Transverse colon (tissue), 4 donors: ENCODE results near the gene TOP1. TPM values are rescaled to one million over a fixed set of nuclear protein-coding genes. Genes with fewer than 3 reads are reported as not detected.

Experiments used
- DNase-seq: peaks from one replicate; pipeline ENCODE4 v3.0.0-alpha.2; 2019
- H3K27ac ChIP-seq, 4 donors: fragments of 200-600 bp; sonication (generic); 2 replicates each; pipeline ENCODE4 v1.5.1; 2016 to 2018; ENCODE audit warnings: inconsistent platforms in 4 of 4
- H3K27me3 ChIP-seq: fragments of 200-600 bp; sonication (generic); 2 replicates; pipeline ENCODE4 v1.5.1; 2017; ENCODE audit warnings: inconsistent platforms
- H3K36me3 ChIP-seq, 4 donors: fragments of 200-600 bp; sonication (generic); 2 replicates each; pipeline ENCODE4 v1.5.1; 2017 to 2019; ENCODE audit warnings: inconsistent platforms in 4 of 4
- H3K4me1 ChIP-seq, 4 donors: fragments of 200-600 bp; sonication (generic); 2 replicates each; pipeline ENCODE4 v1.5.1; 2017 to 2020; ENCODE audit warnings: inconsistent platforms in 4 of 4
- H3K4me3 ChIP-seq, 4 donors: fragments of 200-600 bp; sonication (generic); 1 replicate in 1 of 4; 2 replicates in 3 of 4; pipeline versions ENCODE4 v1.5.1 to v1.6.1; 2017 to 2019; ENCODE audit warnings: inconsistent platforms in 4 of 4
- H3K9me3 ChIP-seq, 2 donors: fragments of 200-600 bp; sonication (generic); 2 replicates each; pipeline ENCODE4 v1.5.1; 2017 to 2019; ENCODE audit warnings: inconsistent platforms in 2 of 2
- CTCF ChIP-seq, 5 experiments: fragments of 200-600 bp in 3 of 5; fragments of 450-650 bp in 2 of 5; sonication (generic) in 3 of 5; IDR thresholded peaks; 1 replicate in 2 of 5; 2 replicates in 3 of 5; pipeline ENCODE4 v1.5.1; 2016 to 2017; ENCODE audit warnings: antibody characterized with exemption in 5 of 5, inconsistent platforms in 3 of 5, mild to moderate bottlenecking in 2 of 5, moderate library complexity in 1 of 5
- EP300 ChIP-seq: sonication (generic); formaldehyde crosslinking; IDR thresholded peaks from one replicate; pipeline ENCODE4 v1.6.1; 2017; ENCODE audit warnings: antibody characterized with exemption, low read depth
- POLR2A ChIP-seq: fragments of 450-650 bp; IDR thresholded peaks from one replicate; pipeline ENCODE4 v1.6.1; 2016; ENCODE audit warnings: antibody characterized with exemption, mild to moderate bottlenecking, moderate library complexity
- POLR2AphosphoS5 ChIP-seq, 3 donors: sonication (generic); formaldehyde crosslinking; IDR thresholded peaks; one replicate each; pipeline ENCODE4 v1.6.1; 2016; ENCODE audit warnings: antibody characterized with exemption in 3 of 3
- WGBS, 2 donors: methylation state at CpG; one replicate each; pipeline ENCODE4 v1.1.5; 2018; ENCODE audit warnings: low coverage in 1 of 2; 5-methylcytosine and 5-hydroxymethylcytosine counted together
- in situ Hi-C, 4 donors: fragments of 200-750 bp; cut with MboI; loops; one replicate each; pipeline versions ENCODE4 v1.15.0 to v1.15.1; 2017; ENCODE audit warnings: low sequenced_read_pairs in 3 of 4, low pct_ligation_motif_present in 1 of 4, low pct_unique_long_range_greater_than_20kb in 1 of 4
- intact Hi-C: fragments of 100-400 bp; cut with DNase I; formaldehyde crosslinking; loops from one replicate; pipeline ENCODE4 v1.15.1; 2023; ENCODE audit warnings: low total_unique reads
- total RNA-seq, 4 donors: library from RNA; depleted of rRNA; stranded (reverse); fragments of >200 nt; gene quantifications; one replicate each; pipeline ENCODE4 v1.1.0, GENCODE V29; 2016

Gene TOP1
- total RNA-seq, 4 donors from 2014 or later = 29.6 to 52.3 (median 36.9) TPM

- DNase-seq = no peak
- H3K9me3 ChIP-seq = no peaks in the 10 kb centered on the region
These were observed 21.9 kb downstream of the TOP1 start for GRCh38 chr20:41050361-41051008.

GRCh38 chr20:41051009-41051825 is 22.6 kb downstream of the TOP1 start:
- peak overlapping the region; percentile 55 to 76 (median 72) for H3K27ac ChIP-seq
- 49 to 58% methylated on average over 5 of the region's 5 CpGs for WGBS, 2 donors

More at GRCh38 chr20:41050361-41051008, 21.9 kb downstream of the TOP1 start:
- Histone ChIP-seq H3K36me3 (no peaks in the 10 kb centered on the region), H3K4me3 (no peak overlapping the region), H3K4me1 (peaks cover 68 to 100% (median 95%) of the 10 kb centered on the region in 4 donors), H3K27me3 (no peaks in the 10 kb centered on the region), H3K27ac (peak overlapping the region; percentile 55 to 76 (median 72))
- no peak for TF ChIP-seq EP300
- TF ChIP-seq POLR2A = no peak
- TF ChIP-seq POLR2AphosphoS5 (IDR thresholded peaks at IDR 0.05) = no peak
- TF ChIP-seq CTCF (IDR thresholded peaks at IDR 0.05) = no peak
- intact Hi-C loops = no loop called here
- WGBS, 2 donors = 24% methylated on average over 1 of the region's 1 CpG; no CpG with 5 or more reads in 1 of the 2 donors
- in situ Hi-C loops = no loop called here

GRCh38 chr20:41052742-41053419 is 24.3 kb downstream of the TOP1 start:
- 18 to 55% methylated on average over 3 to 6 of the region's 6 CpGs for WGBS, 2 donors
- TF ChIP-seq POLR2AphosphoS5 (IDR thresholded peaks at IDR 0.05) (peak in 1 of 3 donors; percentile 49), EP300 (no peak), POLR2A (no peak), CTCF (IDR thresholded peaks at IDR 0.05) (no peak)
- H3K27ac ChIP-seq = peak overlapping the region; percentile 42 to 76 (median 65)
- H3K27me3 ChIP-seq = no peaks in the 10 kb centered on the region
- H3K36me3 ChIP-seq = no peaks in the 10 kb centered on the region
- in situ Hi-C loops (no loop called here), intact Hi-C loops (no loop called here)
- H3K4me3 ChIP-seq = no peak overlapping the region
- peak; percentile 24 for DNase-seq
- H3K4me1 ChIP-seq = peaks cover 62 to 100% (median 85%) of the 10 kb centered on the region in 4 donors
- no peaks in the 10 kb centered on the region for H3K9me3 ChIP-seq

More at GRCh38 chr20:41051009-41051825, 22.6 kb downstream of the TOP1 start:
- H3K9me3 ChIP-seq = no peaks in the 10 kb centered on the region
- no peaks in the 10 kb centered on the region for H3K27me3 ChIP-seq
- H3K4me1 ChIP-seq = peaks cover 74 to 100% (median 97%) of the 10 kb centered on the region in 4 donors
- no peaks in the 10 kb centered on the region for H3K36me3 ChIP-seq
- in situ Hi-C loops (no loop called here), intact Hi-C loops (no loop called here)
- no peak overlapping the region for H3K4me3 ChIP-seq
- TF ChIP-seq POLR2A (no peak), CTCF (IDR thresholded peaks at IDR 0.05) (no peak), EP300 (no peak), POLR2AphosphoS5 (IDR thresholded peaks at IDR 0.05) (no peak)
- DNase-seq = no peak
